Left colon (tissue), 2 donors: ENCODE data around the gene IKZF3. TPM values are rescaled to one million over a fixed set of nuclear protein-coding genes. Genes with fewer than 3 reads are reported as not detected.
"Not testable (repeated sequence)": the region's sequence is repeated elsewhere in the genome, so short reads cannot be mapped to it uniquely, and the experiment has no call there.

Experiments used
- ATAC-seq: fragments of 200-7000 bp; cut with Tn5 transposase; one replicate; pipeline ENCODE4 v1.9.1; 2020; ENCODE audit warnings: mild to moderate bottlenecking, moderate library complexity
- DNase-seq, 2 donors: peaks; one replicate each; pipeline ENCODE4 v3.0.0-alpha.2; 2020
- intact Hi-C, 2 donors: fragments of 100-400 bp; cut with DNase I in 1 of 2; cut with micrococcal nuclease in 1 of 2; formaldehyde crosslinking; loops; one replicate each; pipeline versions ENCODE4 v1.11.2 to v1.14.0; 2022; cut with DNase I, micrococcal nuclease
- total RNA-seq, 2 donors: library from RNA; stranded (reverse); fragmentation: NEBNext Ultra II Directional; extraction: Animal tissue kit (Norgen Biotek cat#: 25700); gene quantifications; one replicate each; pipeline ENCODE4 v1.2.1, GENCODE V29; 2021
- donor health status: DM: no; HTN: no; CAD: no.
- donor health status: DM: yes; HTN: yes; CAD: no.

Gene IKZF3
- total RNA-seq, 2 donors from 2014 or later: 1.7 to 4.9 TPM

GRCh38 chr17:39866013-39866730 lies 2.1 kb upstream of the IKZF3 start:
- intact Hi-C loops: no loop called here
- ATAC-seq (no peak), DNase-seq (no peak)

- ATAC-seq: no peak
- intact Hi-C loops: no loop called here
- no peak for DNase-seq
These were observed 731 bp downstream of the IKZF3 start for GRCh38 chr17:39863244-39863917.

- intact Hi-C loops: no loop called here
- ATAC-seq (no peak), DNase-seq (no peak)
These were observed 2.9 kb downstream of the IKZF3 start for GRCh38 chr17:39861235-39861634.

- DNase-seq, intact Hi-C loops, ATAC-seq: not testable (repeated sequence)
These were observed 8.0 kb downstream of the IKZF3 start for GRCh38 chr17:39855911-39856649.

GRCh38 chr17:39854909-39855308 lies 9.2 kb downstream of the IKZF3 start:
- intact Hi-C loops: no loop called here
- DNase-seq: no peak
- no peak for ATAC-seq

GRCh38 chr17:39852239-39852638 lies 11.9 kb downstream of the IKZF3 start:
- intact Hi-C loops: no loop called here
- DNase-seq (no peak), ATAC-seq (no peak)

- intact Hi-C loops, ATAC-seq, DNase-seq: not testable (repeated sequence)
These were observed 13.9 kb downstream of the IKZF3 start for GRCh38 chr17:39850186-39850585.

- no peak for ATAC-seq
- intact Hi-C loops: no loop called here
- DNase-seq: no peak
These were observed 15.5 kb downstream of the IKZF3 start for GRCh38 chr17:39848600-39848999.

- intact Hi-C loops: no loop called here
- no peak for DNase-seq
- no peak for ATAC-seq
These were observed 17.9 kb downstream of the IKZF3 start for GRCh38 chr17:39846205-39846604.

- ATAC-seq (no peak), DNase-seq (no peak)
- intact Hi-C loops: no loop called here
These were observed 18.9 kb downstream of the IKZF3 start for GRCh38 chr17:39845052-39845846.

GRCh38 chr17:39841134-39841683 lies 22.9 kb downstream of the IKZF3 start:
- intact Hi-C loops: no loop called here
- DNase-seq (no peak), ATAC-seq (no peak)

GRCh38 chr17:39838784-39839183 lies 25.3 kb downstream of the IKZF3 start:
- no peak for ATAC-seq
- no peak for DNase-seq
- intact Hi-C loops: no loop called here

GRCh38 chr17:39838057-39838456 lies 26.1 kb downstream of the IKZF3 start:
- intact Hi-C loops: no loop called here
- DNase-seq (no peak), ATAC-seq (no peak)

- ATAC-seq: no peak
- no peak for DNase-seq
- intact Hi-C loops: no loop called here
These were observed 28.0 kb downstream of the IKZF3 start for GRCh38 chr17:39836117-39836516.

- no peak for ATAC-seq
- intact Hi-C loops: no loop called here
These were observed 28.9 kb downstream of the IKZF3 start for GRCh38 chr17:39835038-39835786.

GRCh38 chr17:39834017-39834416 lies 30.1 kb downstream of the IKZF3 start:
- intact Hi-C loops: no loop called here
- no peak for DNase-seq
- ATAC-seq: no peak

More at GRCh38 chr17:39835038-39835786, 28.9 kb downstream of the IKZF3 start:
- no peak for DNase-seq

GRCh38 chr17:39831588-39831987 lies 32.5 kb downstream of the IKZF3 start:
- intact Hi-C loops: no loop called here
- ATAC-seq (no peak), DNase-seq (no peak)

GRCh38 chr17:39828443-39828842 lies 35.7 kb downstream of the IKZF3 start:
- ATAC-seq (no peak), DNase-seq (no peak)
- intact Hi-C loops: no loop called here
